Tibial nerve (tissue), 4 donors: ENCODE measurements around the gene ARMC3. TPM values are rescaled to one million over a fixed set of nuclear protein-coding genes. Genes with fewer than 3 reads are reported as not detected.

Experiments used
- DNase-seq, 2 donors: peaks; one replicate each; pipeline ENCODE4 v3.0.0-alpha.2; 2019; ENCODE audit warnings: low spot score in 2 of 2
- H3K27ac ChIP-seq, 4 donors: fragments of 200-600 bp; sonication (generic) in 3 of 4; one replicate each; pipeline ENCODE4 v1.5.1; 2017 to 2019; ENCODE audit warnings: mild to moderate bottlenecking in 1 of 4
- H3K27me3 ChIP-seq, 2 donors: fragments of 200-600 bp; sonication (generic) in 1 of 2; one replicate each; pipeline versions ENCODE4 v1.5.1 to v1.6.0; 2017 to 2019
- H3K36me3 ChIP-seq, 3 donors: fragments of 200-600 bp; sonication (generic); one replicate each; pipeline ENCODE4 v1.5.1; 2018 to 2019
- H3K4me1 ChIP-seq, 4 donors: fragments of 200-600 bp; sonication (generic) in 3 of 4; one replicate each; pipeline ENCODE4 v1.5.1; 2017 to 2019
- H3K4me3 ChIP-seq, 4 donors: fragments of 200-600 bp; sonication (generic) in 3 of 4; one replicate each; pipeline ENCODE4 v1.5.1; 2017 to 2019; ENCODE audit warnings: mild to moderate bottlenecking in 1 of 4, moderate library complexity in 1 of 4
- H3K9me3 ChIP-seq, 4 donors: fragments of 200-600 bp; sonication (generic) in 3 of 4; one replicate each; pipeline ENCODE4 v1.5.1; 2017 to 2019
- EP300 ChIP-seq, 2 donors: sonication (generic); formaldehyde crosslinking; IDR thresholded peaks; one replicate each; pipeline ENCODE4 v1.6.1; 2017; ENCODE audit warnings: antibody characterized with exemption in 2 of 2, mild to moderate bottlenecking in 1 of 2
- POLR2A ChIP-seq, 2 donors: fragments of 450-650 bp; IDR thresholded peaks; one replicate each; pipeline ENCODE4 v1.6.1; 2017; ENCODE audit warnings: antibody characterized with exemption in 2 of 2, mild to moderate bottlenecking in 2 of 2, moderate library complexity in 2 of 2
- WGBS, 2 donors: methylation state at CpG; one replicate each; pipeline ENCODE4 v1.1.5; 2018; 5-methylcytosine and 5-hydroxymethylcytosine counted together
- total RNA-seq, 4 donors: library from RNA; depleted of rRNA; stranded (reverse); fragments of >200 nt; gene quantifications; one replicate each; pipeline ENCODE4 v1.1.0, GENCODE V29; 2016
- TF ChIP-seq, protein P1 (sequence below), 5 experiments: fragments of 200-600 bp in 3 of 5; fragments of 450-650 bp in 2 of 5; sonication (generic) in 3 of 5; IDR thresholded peaks; one replicate each; pipeline ENCODE4 v1.5.1; 2016 to 2019; ENCODE audit warnings: antibody characterized with exemption in 5 of 5, mild to moderate bottlenecking in 3 of 5, moderate library complexity in 2 of 5

The ARMC3 gene
- total RNA-seq, 4 donors from 2014 or later = 0.44 to 3.9 TPM; not detected in 2

DNA sequence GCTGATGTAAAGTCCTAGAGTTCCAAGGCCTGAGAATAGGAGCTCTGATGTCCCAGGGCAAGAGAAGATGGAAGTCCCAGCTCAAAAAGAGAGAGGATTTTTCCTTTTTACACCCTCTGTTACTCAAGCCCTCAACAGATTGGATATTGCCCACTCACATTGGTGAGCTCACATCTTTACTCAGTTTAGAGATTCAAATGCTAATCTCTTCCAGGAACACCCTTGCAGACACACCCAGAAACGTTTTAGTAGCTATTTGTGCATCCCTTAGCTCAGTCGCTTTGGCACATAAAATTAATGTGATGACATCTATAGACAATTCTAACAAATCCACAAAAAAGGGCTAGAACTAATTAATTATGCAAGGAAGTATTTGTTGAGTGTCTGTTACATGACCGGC lies 27.1 kb downstream of the ARMC3 start:
- Histone ChIP-seq H3K27ac (no peak overlapping the region), H3K36me3 (no peaks in the 10 kb centered on the region), H3K27me3 (no peaks in the 10 kb centered on the region), H3K4me1 (no peaks in the 10 kb centered on the region), H3K4me3 (no peak overlapping the region), H3K9me3 (peaks cover 0 to 26% (median 2%) of the 10 kb centered on the region in 4 donors)
- TF ChIP-seq POLR2A (IDR thresholded peaks at IDR 0.05) (no peak), EP300 (IDR thresholded peaks at IDR 0.05) (no peak)
- TF ChIP-seq, protein P1, sequence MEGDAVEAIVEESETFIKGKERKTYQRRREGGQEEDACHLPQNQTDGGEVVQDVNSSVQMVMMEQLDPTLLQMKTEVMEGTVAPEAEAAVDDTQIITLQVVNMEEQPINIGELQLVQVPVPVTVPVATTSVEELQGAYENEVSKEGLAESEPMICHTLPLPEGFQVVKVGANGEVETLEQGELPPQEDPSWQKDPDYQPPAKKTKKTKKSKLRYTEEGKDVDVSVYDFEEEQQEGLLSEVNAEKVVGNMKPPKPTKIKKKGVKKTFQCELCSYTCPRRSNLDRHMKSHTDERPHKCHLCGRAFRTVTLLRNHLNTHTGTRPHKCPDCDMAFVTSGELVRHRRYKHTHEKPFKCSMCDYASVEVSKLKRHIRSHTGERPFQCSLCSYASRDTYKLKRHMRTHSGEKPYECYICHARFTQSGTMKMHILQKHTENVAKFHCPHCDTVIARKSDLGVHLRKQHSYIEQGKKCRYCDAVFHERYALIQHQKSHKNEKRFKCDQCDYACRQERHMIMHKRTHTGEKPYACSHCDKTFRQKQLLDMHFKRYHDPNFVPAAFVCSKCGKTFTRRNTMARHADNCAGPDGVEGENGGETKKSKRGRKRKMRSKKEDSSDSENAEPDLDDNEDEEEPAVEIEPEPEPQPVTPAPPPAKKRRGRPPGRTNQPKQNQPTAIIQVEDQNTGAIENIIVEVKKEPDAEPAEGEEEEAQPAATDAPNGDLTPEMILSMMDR (IDR thresholded peaks at IDR 0.05) = no peak
- WGBS, 2 donors = 74 to 79% methylated on average over 3 of the region's 3 CpGs
- DNase-seq = no peak

DNA sequence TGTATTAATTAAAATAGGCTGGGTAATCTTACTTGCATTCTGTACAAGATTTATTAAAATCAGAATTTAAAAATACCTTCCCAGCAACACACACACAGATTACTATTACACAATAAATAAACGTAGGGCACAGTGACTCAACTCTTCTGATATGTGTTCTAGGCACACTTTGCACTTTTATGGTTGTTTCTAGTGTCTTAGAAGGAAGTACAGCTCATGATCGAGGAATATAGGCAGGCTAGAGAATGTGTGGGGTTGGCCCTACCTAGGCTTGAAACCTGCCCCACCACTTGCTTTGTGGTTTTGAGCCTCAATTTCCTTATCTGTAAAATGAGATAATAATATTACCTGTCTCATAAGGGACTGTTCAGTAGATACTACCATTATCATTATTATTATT lies 30.5 kb downstream of the ARMC3 start:
- peaks cover 0 to 9% (median 0%) of the 10 kb centered on the region in 4 donors for H3K9me3 ChIP-seq
- H3K27me3 ChIP-seq = no peaks in the 10 kb centered on the region
- no peaks in the 10 kb centered on the region for H3K36me3 ChIP-seq
- TF ChIP-seq, protein P1 (IDR thresholded peaks at IDR 0.05) = no peak
- TF ChIP-seq EP300 (IDR thresholded peaks at IDR 0.05) = no peak
- TF ChIP-seq POLR2A (IDR thresholded peaks at IDR 0.05) = no peak
- DNase-seq = no peak
- H3K4me1 ChIP-seq = no peaks in the 10 kb centered on the region
- no peak overlapping the region for H3K4me3 ChIP-seq
- WGBS, 2 donors = 79 to 84% methylated on average over 2 of the region's 2 CpGs
- H3K27ac ChIP-seq = no peak overlapping the region

DNA sequence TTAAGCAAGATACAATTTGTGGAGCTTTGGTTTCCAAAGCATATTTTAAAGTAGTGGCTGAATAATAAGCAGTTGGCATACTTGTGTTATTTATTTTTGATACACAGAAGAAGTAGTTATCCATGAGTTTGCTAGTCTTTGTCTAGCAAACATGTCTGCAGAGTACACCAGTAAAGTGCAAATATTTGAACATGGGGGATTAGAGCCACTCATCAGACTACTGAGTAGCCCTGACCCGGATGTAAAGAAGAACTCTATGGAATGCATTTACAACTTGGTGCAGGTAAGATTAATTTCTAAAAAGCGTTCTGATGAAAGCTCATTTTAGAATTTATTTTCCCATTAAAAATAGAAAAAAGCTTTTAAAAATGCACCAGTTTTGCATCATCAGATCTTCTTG lies 31.4 kb downstream of the ARMC3 start:
- no peak overlapping the region for H3K27ac ChIP-seq
- no peaks in the 10 kb centered on the region for H3K9me3 ChIP-seq
- no peaks in the 10 kb centered on the region for H3K27me3 ChIP-seq
- TF ChIP-seq, protein P1 (IDR thresholded peaks at IDR 0.05) = no peak
- TF ChIP-seq POLR2A (IDR thresholded peaks at IDR 0.05) (no peak), EP300 (IDR thresholded peaks at IDR 0.05) (no peak)
- H3K4me1 ChIP-seq = no peaks in the 10 kb centered on the region
- no peaks in the 10 kb centered on the region for H3K36me3 ChIP-seq
- H3K4me3 ChIP-seq = no peak overlapping the region
- WGBS, 2 donors = 86 to 93% methylated on average over 2 of the region's 2 CpGs
- no peak for DNase-seq

DNA sequence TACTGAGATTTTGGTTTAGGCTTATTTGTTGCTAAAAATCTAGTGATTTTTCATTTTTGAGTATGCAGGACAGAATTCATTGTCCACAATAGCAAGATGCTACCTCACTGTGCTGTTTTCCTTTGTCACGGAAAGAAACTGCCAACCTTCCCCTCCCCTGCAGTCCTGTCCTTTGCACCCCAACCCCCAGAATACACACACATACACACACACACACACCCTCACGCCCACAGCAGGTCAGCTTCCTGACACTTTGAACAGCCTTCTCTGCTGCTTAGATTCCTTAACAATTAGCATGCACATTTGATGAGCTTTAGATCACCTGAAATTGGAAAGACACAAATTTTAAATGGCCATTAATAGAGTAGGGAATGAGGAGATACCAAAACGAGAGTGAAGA lies 32.1 kb downstream of the ARMC3 start:
- TF ChIP-seq, protein P1 (IDR thresholded peaks at IDR 0.05) = no peak
- TF ChIP-seq POLR2A (IDR thresholded peaks at IDR 0.05) (no peak), EP300 (IDR thresholded peaks at IDR 0.05) (no peak)
- DNase-seq = no peak
- whole genome bisulfite sequencing, 2 donors = 62 to 78% methylated on average over 3 of the region's 3 CpGs
- no peaks in the 10 kb centered on the region for H3K9me3 ChIP-seq
- no peaks in the 10 kb centered on the region for H3K4me1 ChIP-seq
- no peaks in the 10 kb centered on the region for H3K27me3 ChIP-seq
- H3K36me3 ChIP-seq = no peaks in the 10 kb centered on the region
- no peak overlapping the region for H3K27ac ChIP-seq
- H3K4me3 ChIP-seq = no peak overlapping the region

DNA sequence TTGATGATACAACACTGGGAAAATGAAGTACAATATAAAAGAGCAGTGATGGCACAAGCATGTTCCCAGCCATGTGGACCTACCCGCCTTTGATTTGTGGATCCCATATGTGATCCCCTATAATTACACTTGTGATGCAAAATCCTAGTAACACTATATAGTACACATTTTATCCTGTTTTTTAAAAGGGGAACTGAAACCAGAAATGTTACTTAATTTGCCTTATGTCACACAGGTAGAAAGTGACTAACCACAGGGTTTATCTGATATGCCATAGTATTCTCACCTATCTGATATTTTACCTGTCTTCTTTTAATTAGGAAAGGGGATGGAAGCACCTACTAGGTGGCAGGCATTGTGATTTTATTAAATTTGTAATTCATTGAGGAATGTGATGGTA lies 35.0 kb downstream of the ARMC3 start:
- Histone ChIP-seq H3K27ac (no peak overlapping the region), H3K9me3 (peaks cover 0 to 4% (median 0%) of the 10 kb centered on the region in 4 donors)
- WGBS, 2 donors = 78 to 95% methylated on average over 1 of the region's 1 CpG

More for the DNA sequence above, 35.0 kb downstream of the ARMC3 start:
- no peaks in the 10 kb centered on the region for H3K4me1 ChIP-seq
- TF ChIP-seq, protein P1 (IDR thresholded peaks at IDR 0.05) = no peak
- TF ChIP-seq POLR2A (IDR thresholded peaks at IDR 0.05) (no peak), EP300 (IDR thresholded peaks at IDR 0.05) (no peak)
- H3K36me3 ChIP-seq = no peaks in the 10 kb centered on the region
- no peak for DNase-seq
- H3K4me3 ChIP-seq = no peak overlapping the region
- no peaks in the 10 kb centered on the region for H3K27me3 ChIP-seq
